Measurements from ENCODE around the gene FBXL7.

Gene FBXL7

GRCh38 chr5:15914638-15915037, 414.7 kb downstream of the FBXL7 start:
- DNase-seq, result no peak

- DNase-seq, result no peak
These were observed 426.6 kb downstream of the FBXL7 start for GRCh38 chr5:15926586-15926985.

DNA sequence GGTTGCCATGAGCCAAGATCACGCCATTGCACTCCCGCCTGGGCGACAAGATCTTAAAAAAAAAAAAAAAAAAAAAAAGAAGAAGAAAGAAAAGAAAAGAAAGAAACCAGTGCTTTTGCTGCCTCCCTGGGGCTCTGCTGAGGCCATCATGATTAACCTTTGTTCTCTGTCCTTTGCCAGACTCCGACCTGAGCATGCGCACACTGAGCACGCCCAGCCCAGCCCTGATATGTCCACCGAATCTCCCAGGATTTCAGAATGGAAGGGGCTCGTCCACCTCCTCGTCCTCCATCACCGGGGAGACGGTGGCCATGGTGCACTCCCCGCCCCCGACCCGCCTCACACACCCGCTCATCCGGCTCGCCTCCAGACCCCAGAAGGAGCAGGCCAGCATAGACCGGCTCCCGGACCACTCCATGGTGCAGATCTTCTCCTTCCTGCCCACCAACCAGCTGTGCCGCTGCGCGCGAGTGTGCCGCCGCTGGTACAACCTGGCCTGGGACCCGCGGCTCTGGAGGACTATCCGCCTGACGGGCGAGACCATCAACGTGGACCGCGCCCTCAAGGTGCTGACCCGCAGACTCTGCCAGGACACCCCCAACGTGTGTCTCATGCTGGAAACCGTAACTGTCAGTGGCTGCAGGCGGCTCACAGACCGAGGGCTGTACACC, 427.9 kb downstream of the FBXL7 start:
- DNase-seq, result no peak

DNA sequence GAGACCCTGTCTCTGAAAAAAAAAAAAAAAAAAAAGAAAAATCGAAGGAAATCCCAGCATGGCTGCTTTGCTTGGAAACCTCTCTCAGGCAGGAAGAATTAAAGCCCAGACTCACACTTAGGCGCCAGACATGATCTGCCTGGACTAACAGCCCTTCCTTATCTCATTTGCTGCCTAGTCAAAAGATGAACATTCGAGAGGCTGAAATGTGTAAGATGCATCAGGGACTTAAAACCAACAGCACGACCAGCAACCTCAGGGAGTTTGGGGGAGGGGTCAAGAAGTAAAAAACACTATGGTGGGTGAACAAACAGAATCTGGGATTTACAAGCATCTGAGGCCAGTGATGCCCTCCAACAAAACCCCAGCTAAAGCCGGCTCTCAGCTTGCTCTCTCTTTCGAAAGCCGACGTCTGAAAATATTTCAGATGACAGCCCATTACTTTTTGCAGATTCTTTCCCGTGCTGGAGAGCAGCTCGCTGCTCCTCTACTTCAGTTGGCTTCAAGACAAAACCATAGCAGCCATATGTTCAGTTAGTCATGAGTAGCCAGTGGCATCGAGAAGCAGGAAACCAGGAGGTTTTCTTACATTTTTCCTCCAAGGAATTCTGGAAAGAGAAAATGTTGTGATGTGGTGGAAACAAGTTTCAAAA, 429.8 kb downstream of the FBXL7 start:
- DNase-seq, result no peak

- DNase-seq, result no peak
These were observed 432.1 kb downstream of the FBXL7 start for GRCh38 chr5:15932066-15932465.

- no peak for DNase-seq
These were observed 433.6 kb downstream of the FBXL7 start for GRCh38 chr5:15933259-15934207.

DNA sequence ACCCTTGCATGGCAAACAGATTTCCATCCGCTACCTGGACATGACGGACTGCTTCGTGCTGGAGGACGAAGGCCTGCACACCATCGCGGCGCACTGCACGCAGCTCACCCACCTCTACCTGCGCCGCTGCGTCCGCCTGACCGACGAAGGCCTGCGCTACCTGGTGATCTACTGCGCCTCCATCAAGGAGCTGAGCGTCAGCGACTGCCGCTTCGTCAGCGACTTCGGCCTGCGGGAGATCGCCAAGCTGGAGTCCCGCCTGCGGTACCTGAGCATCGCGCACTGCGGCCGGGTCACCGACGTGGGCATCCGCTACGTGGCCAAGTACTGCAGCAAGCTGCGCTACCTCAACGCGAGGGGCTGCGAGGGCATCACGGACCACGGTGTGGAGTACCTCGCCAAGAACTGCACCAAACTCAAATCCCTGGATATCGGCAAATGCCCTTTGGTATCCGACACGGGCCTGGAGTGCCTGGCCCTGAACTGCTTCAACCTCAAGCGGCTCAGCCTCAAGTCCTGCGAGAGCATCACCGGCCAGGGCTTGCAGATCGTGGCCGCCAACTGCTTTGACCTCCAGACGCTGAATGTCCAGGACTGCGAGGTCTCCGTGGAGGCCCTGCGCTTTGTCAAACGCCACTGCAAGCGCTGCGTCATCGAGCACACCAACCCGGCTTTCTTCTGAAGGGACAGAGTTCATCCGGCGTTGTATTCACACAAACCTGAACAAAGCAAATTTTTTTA, 436.7 kb downstream of the FBXL7 start:
- DNase-seq, result peak; percentile 17

- no peak for DNase-seq
These were observed 437.7 kb downstream of the FBXL7 start for GRCh38 chr5:15937708-15938107.

DNA sequence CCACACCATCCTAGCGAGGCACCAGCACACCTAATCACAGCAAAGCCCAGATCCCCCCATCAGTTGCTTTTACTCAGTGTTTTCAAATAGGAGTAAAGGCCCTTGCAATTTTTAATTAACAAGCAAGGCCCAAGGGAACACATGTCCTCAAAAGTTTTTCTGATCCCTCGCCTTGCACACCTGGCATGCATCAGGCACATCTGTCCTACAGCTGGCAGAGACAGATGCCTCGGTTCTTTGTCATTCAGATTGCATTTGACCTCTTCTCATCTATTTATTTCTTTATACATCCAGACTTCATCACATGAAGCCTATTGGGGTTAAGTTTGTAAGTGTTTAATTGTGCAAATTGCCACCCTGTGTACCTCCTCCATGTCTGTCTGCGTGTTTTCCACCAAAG, 438.2 kb downstream of the FBXL7 start:
- DNase-seq, result no peak

DNA sequence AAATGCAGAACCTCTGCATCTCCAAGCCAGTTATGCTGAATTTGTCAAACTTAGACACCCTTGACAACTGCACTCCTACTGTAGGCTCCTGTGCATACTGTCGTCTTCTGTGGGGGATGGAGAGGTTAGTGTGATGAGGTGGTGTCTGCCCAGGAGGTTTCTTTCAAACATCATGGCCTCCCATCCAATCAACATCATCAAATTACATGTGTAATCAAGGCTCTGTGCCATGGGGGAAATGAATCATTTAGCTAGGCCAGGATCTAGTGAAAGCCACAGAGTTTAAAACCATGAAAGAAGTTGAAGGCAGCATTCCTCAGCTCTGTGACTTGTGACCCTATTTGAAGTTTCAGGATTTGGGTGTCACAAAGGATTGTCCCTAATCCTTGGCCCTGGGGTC, 439.0 kb downstream of the FBXL7 start:
- no peak for DNase-seq

GRCh38 chr5:15940905-15941304, 440.9 kb downstream of the FBXL7 start:
- DNase-seq, result no peak

DNA sequence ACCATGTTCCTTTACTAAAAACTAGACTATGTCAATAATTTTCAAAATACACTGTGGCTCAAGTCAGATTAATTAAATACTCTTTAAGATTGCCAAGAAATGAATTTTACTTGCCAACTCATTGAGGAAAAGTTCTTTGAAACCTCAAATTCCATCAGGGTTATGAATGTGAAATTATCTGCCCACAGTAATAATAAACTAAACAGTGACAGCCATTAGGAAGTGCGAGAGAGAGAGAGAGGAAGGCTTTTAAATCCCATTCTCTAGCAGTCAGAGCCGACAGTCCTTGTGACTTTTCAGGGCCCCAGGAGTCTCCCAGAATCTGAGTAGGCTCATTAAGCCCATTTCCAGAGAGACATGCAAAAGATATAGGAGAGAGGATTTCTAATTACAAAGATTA, 443.5 kb downstream of the FBXL7 start:
- DNase-seq, result no peak

GRCh38 chr5:15946026-15946425, 446.0 kb downstream of the FBXL7 start:
- no peak for DNase-seq

- no peak for DNase-seq
These were observed 448.2 kb downstream of the FBXL7 start for GRCh38 chr5:15948190-15948589.

GRCh38 chr5:15951126-15951525, 451.1 kb downstream of the FBXL7 start:
- DNase-seq, result no peak

GRCh38 chr5:15951550-15951949, 451.6 kb downstream of the FBXL7 start:
- no peak for DNase-seq

GRCh38 chr5:15956622-15957021, 456.6 kb downstream of the FBXL7 start:
- DNase-seq, result no peak

DNA sequence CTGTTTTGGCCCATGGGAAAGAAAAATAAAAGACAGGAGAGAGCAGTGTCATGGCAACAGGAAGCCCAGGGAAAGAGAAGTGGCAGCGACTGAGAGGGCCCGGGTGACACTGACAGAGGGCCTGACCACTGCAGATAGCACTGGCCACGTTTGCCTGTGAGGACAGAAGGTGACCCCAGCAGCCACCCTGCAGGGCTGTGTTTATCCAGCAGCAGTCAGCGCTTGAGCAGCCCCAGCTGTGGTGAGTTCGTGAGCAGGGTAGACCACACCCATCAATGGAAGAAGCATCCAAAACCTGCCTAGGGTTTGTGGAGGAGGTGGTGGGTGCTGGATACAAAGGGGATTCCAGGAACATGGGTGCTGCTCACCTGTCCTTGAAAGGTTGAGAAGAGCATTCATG, 457.1 kb downstream of the FBXL7 start:
- no peak for DNase-seq

GRCh38 chr5:15959370-15960164, 459.6 kb downstream of the FBXL7 start:
- no peak for DNase-seq

- no peak for DNase-seq
These were observed 466.2 kb downstream of the FBXL7 start for GRCh38 chr5:15966066-15966640.

GRCh38 chr5:15966651-15967050, 466.7 kb downstream of the FBXL7 start:
- DNase-seq, result no peak

DNA sequence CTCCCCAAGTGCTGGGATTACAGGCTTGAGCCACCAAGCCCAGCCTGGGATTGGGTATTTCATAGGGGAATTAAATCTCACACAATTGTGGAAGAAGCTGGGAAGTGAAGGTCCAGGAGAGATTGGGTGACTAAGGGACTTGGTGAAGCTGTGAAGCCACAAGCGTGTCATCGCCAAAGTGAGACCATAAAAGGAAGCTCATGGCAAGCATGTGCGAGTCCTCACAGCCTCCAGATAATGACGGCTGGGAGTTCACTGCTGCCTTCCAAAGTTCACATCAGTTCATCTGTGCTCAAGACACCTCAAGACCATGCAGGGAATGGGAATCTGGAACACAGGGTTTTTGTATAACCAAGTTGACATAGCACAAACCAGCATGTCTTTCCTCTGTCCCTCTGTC, 469.0 kb downstream of the FBXL7 start:
- DNase-seq, result no peak

Measured in CD4-positive, alpha-beta T cell treated with Interleukin-15 for 1 hour (primary cell).